Measurements from ENCODE around the gene CDC25B.
"Not testable (repeated sequence)": the region's sequence is repeated elsewhere in the genome, so short reads cannot be mapped to it uniquely, and the experiment has no call there.

CDC25B gene

DNA sequence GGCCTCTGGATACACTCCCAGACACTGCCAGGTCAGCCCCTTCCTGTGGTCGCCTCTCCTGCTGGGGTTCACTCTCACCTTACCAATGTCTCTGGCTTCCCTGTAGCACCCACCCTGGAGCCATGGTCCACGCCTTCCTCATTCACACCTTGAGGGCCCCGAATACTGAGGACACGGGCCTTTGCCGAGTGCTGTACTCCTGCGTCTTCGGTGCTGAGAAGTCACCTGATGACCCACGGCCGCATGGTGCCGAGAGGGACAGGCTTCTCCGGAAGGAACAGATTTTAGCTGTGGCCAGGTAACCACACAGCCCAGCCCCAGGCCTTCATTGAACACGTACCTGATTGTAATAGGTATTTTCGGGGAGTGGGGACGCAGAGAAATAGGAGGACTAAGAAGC, 25.9 kb downstream of the CDC25B start:
- Histone ChIP-seq H3K9me3 (no peaks in the 10 kb centered on the region), H3K4me1 (peaks cover 0 to 17% (median 13%) of the 10 kb centered on the region in 4 donors), H3K27me3 (no peaks in the 10 kb centered on the region), H3K36me3 (peaks cover 18 to 50% (median 36%) of the 10 kb centered on the region in 3 donors), H3K27ac (no peak overlapping the region), H3K4me3 (no peak overlapping the region)
- DNase-seq, result no peak
- TF ChIP-seq CTCF (IDR thresholded peaks at IDR 0.05), result no peak
- intact Hi-C loops (cut with DNase I; ENCODE audit: low total_unique reads), result loop anchor here (2.0 to 5.0 kb wide), 2 partner anchors 35 kb away; partner anchors contain the start of gene CENPB

DNA sequence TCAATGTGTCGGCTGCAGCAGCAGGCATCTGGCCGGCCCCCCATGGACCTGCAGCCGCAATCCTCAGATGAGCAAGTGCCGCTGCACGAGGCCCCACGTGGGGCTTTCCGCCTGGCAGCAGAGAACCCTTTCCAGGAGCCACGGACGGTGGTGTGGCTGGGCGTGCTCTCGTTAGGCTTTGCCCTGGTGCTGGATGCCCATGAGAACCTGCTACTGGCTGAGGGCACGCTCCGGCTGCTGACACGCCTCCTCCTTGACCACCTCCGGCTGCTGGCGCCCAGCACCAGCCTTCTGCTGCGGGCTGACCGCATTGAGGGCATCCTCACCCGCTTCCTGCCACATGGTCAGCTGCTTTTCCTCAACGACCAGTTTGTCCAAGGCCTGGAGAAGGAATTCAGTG, 27.8 kb downstream of the CDC25B start:
- DNase-seq, result no peak
- no peak overlapping the region for H3K27ac ChIP-seq
- H3K27me3 ChIP-seq, result no peaks in the 10 kb centered on the region
- intact Hi-C loops (cut with DNase I; ENCODE audit: low total_unique reads), result loop anchor here (5.0 kb wide), 1 partner anchor 33 kb away; no protein-coding TSS in a partner anchor
- H3K36me3 ChIP-seq, result peaks cover 23 to 57% (median 44%) of the 10 kb centered on the region in 3 donors
- no peaks in the 10 kb centered on the region for H3K9me3 ChIP-seq
- peaks cover 0 to 17% (median 13%) of the 10 kb centered on the region in 4 donors for H3K4me1 ChIP-seq
- H3K4me3 ChIP-seq, result no peak overlapping the region
- TF ChIP-seq CTCF (IDR thresholded peaks at IDR 0.05), result no peak

GRCh38 chr20:3825526-3825925, 29.4 kb downstream of the CDC25B start:
- H3K27me3 ChIP-seq, result no peaks in the 10 kb centered on the region
- no peak overlapping the region for H3K4me3 ChIP-seq
- no peaks in the 10 kb centered on the region for H3K9me3 ChIP-seq
- no peak overlapping the region for H3K27ac ChIP-seq
- H3K4me1 ChIP-seq, result peaks cover 0 to 9% (median 6%) of the 10 kb centered on the region in 4 donors
- TF ChIP-seq CTCF (IDR thresholded peaks at IDR 0.05), result no peak
- no peak for DNase-seq
- intact Hi-C loops (cut with DNase I; ENCODE audit: low total_unique reads), result no loop called here
- H3K36me3 ChIP-seq, result peaks cover 23 to 57% (median 44%) of the 10 kb centered on the region in 3 donors

- TF ChIP-seq CTCF (IDR thresholded peaks at IDR 0.05), result no peak
- Histone ChIP-seq H3K4me1 (peaks cover 0 to 3% (median 2%) of the 10 kb centered on the region in 4 donors), H3K27me3 (no peaks in the 10 kb centered on the region), H3K4me3 (no peak overlapping the region), H3K9me3 (no peaks in the 10 kb centered on the region), H3K36me3 (peaks cover 23 to 57% (median 44%) of the 10 kb centered on the region in 3 donors), H3K27ac (no peak overlapping the region)
- intact Hi-C loops (cut with DNase I; ENCODE audit: low total_unique reads), result no loop called here
- DNase-seq, result no peak
Observed at GRCh38 chr20:3826420-3826819, 30.3 kb downstream of the CDC25B start.

- Histone ChIP-seq H3K9me3 (no peaks in the 10 kb centered on the region), H3K27me3 (no peaks in the 10 kb centered on the region), H3K36me3 (peaks cover 13 to 39% (median 32%) of the 10 kb centered on the region in 3 donors), H3K4me3 (no peak overlapping the region), H3K4me1 (no peaks in the 10 kb centered on the region), H3K27ac (no peak overlapping the region)
- TF ChIP-seq CTCF (IDR thresholded peaks at IDR 0.05), result no peak
- intact Hi-C loops (cut with DNase I; ENCODE audit: low total_unique reads), result no loop called here
- DNase-seq, result no peak
Observed at GRCh38 chr20:3828798-3829197, 32.7 kb downstream of the CDC25B start.

- H3K36me3 ChIP-seq, result peaks cover 5 to 28% (median 21%) of the 10 kb centered on the region in 3 donors
- H3K27ac ChIP-seq; DNase-seq; H3K4me1 ChIP-seq; H3K27me3 ChIP-seq; H3K4me3 ChIP-seq; H3K9me3 ChIP-seq; intact Hi-C loops (cut with DNase I; ENCODE audit: low total_unique reads): not testable (repeated sequence)
Observed at GRCh38 chr20:3829891-3830290, 33.8 kb downstream of the CDC25B start.

Data from tibial artery (tissue), 4 donors.